Thymus (tissue), 11 donors: Measurements from ENCODE around the gene NEU4. TPM values are rescaled to one million over a fixed set of nuclear protein-coding genes. Genes with fewer than 3 reads are reported as not detected.

Experiments
- DNase-seq, 9 donors: peaks; one replicate each; pipeline ENCODE4 v3.0.0-alpha.2; 2013; ENCODE audit warnings: low spot score in 9 of 9, low read depth in 6 of 9, missing footprints in 1 of 9
- H3K27ac ChIP-seq, 2 donors: one replicate each; pipeline ENCODE4 v1.5.1; 2013; ENCODE audit warnings: control low read depth in 1 of 2, low read depth in 1 of 2, low read length in 1 of 2, mild to moderate bottlenecking in 1 of 2, moderate library complexity in 1 of 2
- H3K27me3 ChIP-seq, 2 donors: one replicate each; pipeline ENCODE4 v1.5.1; 2013; ENCODE audit warnings: low read length in 1 of 2; ENCODE audit not compliant: control insufficient read depth in 2 of 2, insufficient read depth in 1 of 2
- H3K36me3 ChIP-seq, 2 donors: one replicate each; pipeline ENCODE4 v1.5.1; 2013; ENCODE audit warnings: low read length in 1 of 2, mild to moderate bottlenecking in 1 of 2, moderate library complexity in 1 of 2; ENCODE audit not compliant: control insufficient read depth in 2 of 2, insufficient read depth in 2 of 2
- H3K4me1 ChIP-seq, 2 donors: one replicate each; pipeline ENCODE4 v1.5.1; 2013; ENCODE audit warnings: low read length in 2 of 2; ENCODE audit not compliant: control insufficient read depth in 2 of 2, insufficient read depth in 2 of 2
- H3K4me3 ChIP-seq, 2 donors: one replicate each; pipeline ENCODE4 v1.5.1; 2013; ENCODE audit warnings: low read length in 2 of 2, control low read depth in 1 of 2, mild to moderate bottlenecking in 1 of 2
- H3K9me3 ChIP-seq, 2 donors: one replicate each; pipeline ENCODE4 v1.5.1; 2013; ENCODE audit warnings: low read length in 1 of 2, mild to moderate bottlenecking in 1 of 2; ENCODE audit not compliant: control insufficient read depth in 2 of 2, insufficient read depth in 1 of 2
- WGBS: extraction: QIAGEN DNeasy Blood & Tissue Kit; methylation state at CpG from one replicate; pipeline ENCODE4 v1.1.7; 2013; 5-methylcytosine and 5-hydroxymethylcytosine counted together
- polyA plus RNA-seq: library from polyadenylated mRNA; stranded (reverse); fragments of 200-250 nt; gene quantifications from one replicate; pipeline ENCODE4 v1.2.3, GENCODE V29; 2013
- total RNA-seq: library from RNA; stranded (reverse); fragments of 120-200 nt; gene quantifications from one replicate; pipeline ENCODE4 v1.2.4, GENCODE V29; 2013
- donor health status: healthy.

NEU4 gene
- total and polyA plus RNA-seq, 2 donors: 0.05 to 1.1 TPM

GRCh38 chr2:241811952-241812729 is 3.1 kb downstream of the NEU4 start:
- DNase-seq: no peak
- WGBS: 83% methylated on average over 20 of the region's 20 CpGs
- Histone ChIP-seq H3K4me3 (no peak overlapping the region), H3K9me3 (peaks cover 0 to 7% of the 10 kb centered on the region in 2 donors), H3K27ac (no peak overlapping the region), H3K27me3 (peaks cover 0 to 20% of the 10 kb centered on the region in 2 donors), H3K36me3 (no peaks in the 10 kb centered on the region), H3K4me1 (peaks cover 0 to 20% of the 10 kb centered on the region in 2 donors)

- 90% methylated on average over 40 of the region's 40 CpGs for WGBS
Observed at GRCh38 chr2:241812730-241813643, 4.0 kb downstream of the NEU4 start.

GRCh38 chr2:241813644-241814392 is 4.8 kb downstream of the NEU4 start:
- peak in 1 of 9 donors; percentile 30 for DNase-seq
- H3K4me1 ChIP-seq: peaks cover 0 to 17% of the 10 kb centered on the region in 2 donors
- H3K27me3 ChIP-seq: peaks cover 0 to 25% of the 10 kb centered on the region in 2 donors
- no peak overlapping the region for H3K27ac ChIP-seq
- WGBS: 54% methylated on average over 20 of the region's 20 CpGs
- no peaks in the 10 kb centered on the region for H3K36me3 ChIP-seq
- peaks cover 0 to 7% of the 10 kb centered on the region in 2 donors for H3K9me3 ChIP-seq
- no peak overlapping the region for H3K4me3 ChIP-seq

More at GRCh38 chr2:241812730-241813643, 4.0 kb downstream of the NEU4 start:
- Histone ChIP-seq H3K9me3 (peaks cover 0 to 7% of the 10 kb centered on the region in 2 donors), H3K4me3 (no peak overlapping the region), H3K27ac (no peak overlapping the region), H3K36me3 (no peaks in the 10 kb centered on the region), H3K27me3 (peaks cover 0 to 25% of the 10 kb centered on the region in 2 donors), H3K4me1 (peaks cover 0 to 20% of the 10 kb centered on the region in 2 donors)
- peak in 1 of 9 donors; percentile 35 for DNase-seq

- peaks cover 0 to 17% of the 10 kb centered on the region in 2 donors for H3K4me1 ChIP-seq
- H3K9me3 ChIP-seq: peaks cover 0 to 7% of the 10 kb centered on the region in 2 donors
- DNase-seq: no peak
- H3K27ac ChIP-seq: no peak overlapping the region
- H3K4me3 ChIP-seq: no peak overlapping the region
- H3K36me3 ChIP-seq: no peaks in the 10 kb centered on the region
- WGBS: 96% methylated on average over 17 of the region's 17 CpGs
- peaks cover 0 to 25% of the 10 kb centered on the region in 2 donors for H3K27me3 ChIP-seq
Observed at GRCh38 chr2:241814393-241814642, 5.3 kb downstream of the NEU4 start.

GRCh38 chr2:241814643-241815476 is 5.9 kb downstream of the NEU4 start:
- peaks cover 0 to 25% of the 10 kb centered on the region in 2 donors for H3K27me3 ChIP-seq
- no peak overlapping the region for H3K27ac ChIP-seq
- no peak overlapping the region for H3K4me3 ChIP-seq
- DNase-seq: no peak
- H3K9me3 ChIP-seq: peaks cover 0 to 7% of the 10 kb centered on the region in 2 donors
- peaks cover 0 to 17% of the 10 kb centered on the region in 2 donors for H3K4me1 ChIP-seq
- H3K36me3 ChIP-seq: no peaks in the 10 kb centered on the region
- WGBS: 93% methylated on average over 52 of the region's 52 CpGs

GRCh38 chr2:241815477-241816430 is 6.8 kb downstream of the NEU4 start:
- Histone ChIP-seq H3K4me3 (no peak overlapping the region), H3K27ac (no peak overlapping the region), H3K4me1 (peaks cover under 1 to 17% of the 10 kb centered on the region in 2 donors), H3K36me3 (no peaks in the 10 kb centered on the region), H3K27me3 (peaks cover 0 to 25% of the 10 kb centered on the region in 2 donors), H3K9me3 (peaks cover 0 to 7% of the 10 kb centered on the region in 2 donors)
- WGBS: 91% methylated on average over 48 of the region's 48 CpGs
- no peak for DNase-seq

- no peaks in the 10 kb centered on the region for H3K36me3 ChIP-seq
- H3K27me3 ChIP-seq: peaks cover 0 to 21% of the 10 kb centered on the region in 2 donors
- no peak overlapping the region for H3K27ac ChIP-seq
- WGBS: 89% methylated on average over 33 of the region's 33 CpGs
- DNase-seq: no peak
- H3K9me3 ChIP-seq: peaks cover 0 to 7% of the 10 kb centered on the region in 2 donors
- peaks cover 6 to 22% of the 10 kb centered on the region in 2 donors for H3K4me1 ChIP-seq
- H3K4me3 ChIP-seq: no peak overlapping the region
Observed at GRCh38 chr2:241816431-241817121, 7.6 kb downstream of the NEU4 start.
